ENCODE measurements around the gene TBC1D22A.

Gene TBC1D22A

DNA sequence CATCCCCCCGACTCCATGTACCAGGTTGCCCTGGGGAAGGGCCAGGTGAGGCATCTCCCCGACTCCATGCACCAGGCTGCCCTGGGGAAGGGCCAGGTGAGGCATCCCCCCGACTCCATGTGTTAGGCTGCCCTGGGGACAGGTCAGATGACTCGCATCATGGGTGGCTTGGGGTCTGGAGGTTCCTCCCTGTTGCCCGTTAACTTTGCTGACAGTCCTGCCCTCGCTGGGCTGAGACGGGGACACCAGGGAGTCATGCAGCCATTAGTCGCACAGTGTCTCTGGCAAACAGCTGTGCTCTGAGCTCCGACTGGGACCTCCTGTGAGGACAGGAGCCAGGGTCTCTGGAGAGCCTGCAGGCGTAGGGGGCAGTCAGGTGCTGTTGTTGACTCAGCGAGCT, 336.1 kb downstream of the TBC1D22A start:
- Histone ChIP-seq H3K9ac (ENCODE audit: low read length) (no peak overlapping the region), H3K79me2 (ENCODE audit: low read length) (no peaks in the 10 kb centered on the region), H3K36me3 (replicated peaks; ENCODE audit: insufficient read depth, low read length) (no peaks in the 10 kb centered on the region), H2AFZ (ENCODE audit: low read length) (no peak overlapping the region), H3K4me2 (ENCODE audit: low read depth, low read length) (no peak overlapping the region), H4K20me1 (ENCODE audit: insufficient read depth, low read length) (no peaks in the 10 kb centered on the region), H3K9me3 (replicated peaks; ENCODE audit: insufficient read depth, low read length) (no peaks in the 10 kb centered on the region), H3F3A (ENCODE audit: insufficient read depth, low read length) (no peaks in the 10 kb centered on the region), H3K9me2 (replicated peaks; ENCODE audit: insufficient read depth, low read length) (no peaks in the 10 kb centered on the region), H3K27ac (ENCODE audit: low read length) (no peak overlapping the region), H3K4me3 (ENCODE audit: low read length) (no peak overlapping the region), H3K4me1 (ENCODE audit: low read length) (no peaks in the 10 kb centered on the region), H3K27me3 (replicated peaks; ENCODE audit: insufficient read depth, low read length) (no peaks in the 10 kb centered on the region)
- DNase-seq = no peak
- TF ChIP-seq, protein P1, sequence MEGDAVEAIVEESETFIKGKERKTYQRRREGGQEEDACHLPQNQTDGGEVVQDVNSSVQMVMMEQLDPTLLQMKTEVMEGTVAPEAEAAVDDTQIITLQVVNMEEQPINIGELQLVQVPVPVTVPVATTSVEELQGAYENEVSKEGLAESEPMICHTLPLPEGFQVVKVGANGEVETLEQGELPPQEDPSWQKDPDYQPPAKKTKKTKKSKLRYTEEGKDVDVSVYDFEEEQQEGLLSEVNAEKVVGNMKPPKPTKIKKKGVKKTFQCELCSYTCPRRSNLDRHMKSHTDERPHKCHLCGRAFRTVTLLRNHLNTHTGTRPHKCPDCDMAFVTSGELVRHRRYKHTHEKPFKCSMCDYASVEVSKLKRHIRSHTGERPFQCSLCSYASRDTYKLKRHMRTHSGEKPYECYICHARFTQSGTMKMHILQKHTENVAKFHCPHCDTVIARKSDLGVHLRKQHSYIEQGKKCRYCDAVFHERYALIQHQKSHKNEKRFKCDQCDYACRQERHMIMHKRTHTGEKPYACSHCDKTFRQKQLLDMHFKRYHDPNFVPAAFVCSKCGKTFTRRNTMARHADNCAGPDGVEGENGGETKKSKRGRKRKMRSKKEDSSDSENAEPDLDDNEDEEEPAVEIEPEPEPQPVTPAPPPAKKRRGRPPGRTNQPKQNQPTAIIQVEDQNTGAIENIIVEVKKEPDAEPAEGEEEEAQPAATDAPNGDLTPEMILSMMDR (IDR thresholded peaks at IDR 0.05; ENCODE audit: low read length) = no peak
- TF ChIP-seq EZH2 (optimal IDR thresholded peaks at IDR 0.05; ENCODE audit: low read depth, low read length) = no peak

DNA sequence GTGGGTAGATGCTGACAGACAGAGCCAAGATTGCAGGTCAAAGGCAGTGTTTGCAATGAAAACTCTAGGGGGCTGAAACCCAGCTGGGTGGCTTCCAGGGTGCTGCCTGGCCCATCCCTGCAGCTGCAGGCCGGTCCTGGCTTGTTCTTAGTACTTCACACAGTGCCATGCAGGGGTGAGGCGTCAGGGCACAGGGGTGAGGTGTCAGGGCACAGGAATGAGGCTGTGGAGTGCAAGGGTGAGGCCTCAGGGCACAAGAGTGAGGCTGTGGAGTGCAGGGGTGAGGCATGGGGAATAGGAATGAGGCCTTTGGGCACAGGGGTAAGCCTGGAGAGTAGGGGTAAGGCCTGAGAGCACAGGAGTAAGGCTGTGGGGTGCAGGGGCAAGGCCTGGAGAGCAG, 337.6 kb downstream of the TBC1D22A start:
- Histone ChIP-seq H3K9me3 (replicated peaks; ENCODE audit: insufficient read depth, low read length) (no peaks in the 10 kb centered on the region), H2AFZ (ENCODE audit: low read length) (no peak overlapping the region), H3K9ac (ENCODE audit: low read length) (no peak overlapping the region), H3K36me3 (replicated peaks; ENCODE audit: insufficient read depth, low read length) (no peaks in the 10 kb centered on the region), H3K79me2 (ENCODE audit: low read length) (no peaks in the 10 kb centered on the region), H3K9me2 (replicated peaks; ENCODE audit: insufficient read depth, low read length) (no peaks in the 10 kb centered on the region), H4K20me1 (ENCODE audit: insufficient read depth, low read length) (no peaks in the 10 kb centered on the region), H3F3A (ENCODE audit: insufficient read depth, low read length) (no peaks in the 10 kb centered on the region), H3K4me3 (ENCODE audit: low read length) (no peak overlapping the region), H3K27ac (ENCODE audit: low read length) (no peak overlapping the region), H3K4me1 (ENCODE audit: low read length) (no peaks in the 10 kb centered on the region), H3K4me2 (ENCODE audit: low read depth, low read length) (no peak overlapping the region), H3K27me3 (replicated peaks; ENCODE audit: insufficient read depth, low read length) (no peaks in the 10 kb centered on the region)
- DNase-seq = no peak
- no peak for TF ChIP-seq EZH2phosphoT487 (IDR thresholded peaks at IDR 0.05; ENCODE audit: low read length)
- no peak for TF ChIP-seq EZH2 (optimal IDR thresholded peaks at IDR 0.05; ENCODE audit: low read depth, low read length)
- TF ChIP-seq, protein P1 (IDR thresholded peaks at IDR 0.05; ENCODE audit: low read length) = no peak

DNA sequence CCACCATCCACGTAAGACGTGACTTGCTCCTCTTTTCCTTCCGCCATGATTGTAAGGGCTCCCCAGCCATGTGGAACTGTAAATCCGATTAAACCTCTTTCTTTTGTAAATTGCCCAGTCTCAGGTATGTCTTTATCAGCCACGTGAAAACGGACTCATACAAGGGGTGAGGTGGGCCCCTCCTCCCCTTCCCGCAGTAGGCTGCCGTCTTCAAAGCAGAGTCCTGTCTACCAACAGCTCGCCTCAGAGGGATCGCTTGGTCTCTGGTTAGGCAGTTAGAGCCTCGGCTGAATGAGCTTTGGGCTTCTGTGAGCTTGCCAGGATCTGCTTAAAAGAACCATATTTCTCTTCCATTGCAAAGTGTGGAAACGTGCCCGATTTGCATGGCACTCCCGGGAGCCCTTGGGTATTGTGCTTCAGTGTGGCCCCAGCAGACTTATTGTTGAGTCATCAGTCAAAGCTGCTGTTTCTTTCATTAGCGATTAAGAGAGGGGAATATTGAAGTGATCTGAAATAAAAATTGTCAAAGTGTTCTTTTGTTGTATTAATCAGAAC, 338.3 kb downstream of the TBC1D22A start:
- Histone ChIP-seq H3K27me3 (replicated peaks; ENCODE audit: insufficient read depth, low read length) (no peaks in the 10 kb centered on the region), H3K36me3 (replicated peaks; ENCODE audit: insufficient read depth, low read length) (no peaks in the 10 kb centered on the region), H3F3A (ENCODE audit: insufficient read depth, low read length) (no peaks in the 10 kb centered on the region), H3K9me3 (replicated peaks; ENCODE audit: insufficient read depth, low read length) (no peaks in the 10 kb centered on the region), H3K4me3 (ENCODE audit: low read length) (no peak overlapping the region), H2AFZ (ENCODE audit: low read length) (no peak overlapping the region), H3K9ac (ENCODE audit: low read length) (no peak overlapping the region), H3K27ac (ENCODE audit: low read length) (no peak overlapping the region), H4K20me1 (ENCODE audit: insufficient read depth, low read length) (no peaks in the 10 kb centered on the region), H3K4me2 (ENCODE audit: low read depth, low read length) (no peak overlapping the region), H3K4me1 (ENCODE audit: low read length) (no peaks in the 10 kb centered on the region), H3K79me2 (ENCODE audit: low read length) (no peaks in the 10 kb centered on the region), H3K9me2 (replicated peaks; ENCODE audit: insufficient read depth, low read length) (no peaks in the 10 kb centered on the region)
- no peak for DNase-seq
- no peak for TF ChIP-seq EZH2phosphoT487 (IDR thresholded peaks at IDR 0.05; ENCODE audit: low read length)
- TF ChIP-seq, protein P1 (IDR thresholded peaks at IDR 0.05; ENCODE audit: low read length) = no peak
- TF ChIP-seq EZH2 (optimal IDR thresholded peaks at IDR 0.05; ENCODE audit: low read depth, low read length) = no peak
